Bronchial epithelial cell (primary cell): Measurements from ENCODE around the gene RNU6-1. TPM values are rescaled to one million over a fixed set of nuclear protein-coding genes. Genes with fewer than 3 reads are reported as not detected.

ENCODE experiments used
- DNase-seq: peaks from one replicate; pipeline ENCODE4 v3.0.0-alpha.2; 2010; ENCODE audit warnings: low read depth
- FAIRE-seq: peaks from 2 replicates; lab custom pipeline; 2011; peaks lifted over from hg19 to GRCh38; lab: Jason Lieb, UNC
- H3K27me3 ChIP-seq: 2 replicates; pipeline ENCODE4 v1.5.1; 2011; ENCODE audit warnings: low read length; ENCODE audit not compliant: control insufficient read depth, insufficient read depth
- H3K36me3 ChIP-seq: 2 replicates; pipeline ENCODE4 v1.5.1; 2011; ENCODE audit warnings: low read length; ENCODE audit not compliant: control insufficient read depth, insufficient read depth
- H3K4me3 ChIP-seq: 2 replicates; pipeline ENCODE4 v1.5.1; 2011; ENCODE audit warnings: mild to moderate bottlenecking, low read depth, low read length, control low read depth
- CTCF ChIP-seq: IDR thresholded peaks from 2 replicates; pipeline ENCODE4 v1.5.1; 2011; ENCODE audit warnings: mild to moderate bottlenecking, moderate library complexity, low read length, control low read depth, inconsistent platforms; ENCODE audit not compliant: insufficient read depth, severe bottlenecking
- total RNA-seq: library from RNA; depleted of rRNA; stranded (reverse); fragments of >200 nt; gene quantifications from 2 replicates; pipeline ENCODE4 v1.2.1, GENCODE V29; 2014

Gene RNU6-1
- total RNA-seq, 1 donor from 2014 or later: not detected

- Histone ChIP-seq H3K36me3 (no peaks in the 10 kb centered on the region), H3K4me3 (no peak overlapping the region)
Observed at GRCh38 chr15:67849538-67849937, 9.7 kb upstream of the RNU6-1 start.

GRCh38 chr15:67845974-67846373 is 6.1 kb upstream of the RNU6-1 start:
- FAIRE-seq (no peak), DNase-seq (no peak)
- H3K36me3 ChIP-seq: no peaks in the 10 kb centered on the region
- TF ChIP-seq CTCF: no peak
- no peak overlapping the region for H3K4me3 ChIP-seq
- no peaks in the 10 kb centered on the region for H3K27me3 ChIP-seq

More at GRCh38 chr15:67849538-67849937, 9.7 kb upstream of the RNU6-1 start:
- no peaks in the 10 kb centered on the region for H3K27me3 ChIP-seq
- DNase-seq (no peak), FAIRE-seq (no peak)
- TF ChIP-seq CTCF: no peak

- no peak for FAIRE-seq
- no peak for TF ChIP-seq CTCF
- no peaks in the 10 kb centered on the region for H3K27me3 ChIP-seq
- no peak for DNase-seq
- H3K36me3 ChIP-seq: no peaks in the 10 kb centered on the region
- no peak overlapping the region for H3K4me3 ChIP-seq
Observed at GRCh38 chr15:67843571-67844387, 3.9 kb upstream of the RNU6-1 start.

- no peak for TF ChIP-seq CTCF
- no peak overlapping the region for H3K4me3 ChIP-seq
- FAIRE-seq (no peak), DNase-seq (no peak)
- H3K27me3 ChIP-seq: no peaks in the 10 kb centered on the region
- no peaks in the 10 kb centered on the region for H3K36me3 ChIP-seq
Observed at GRCh38 chr15:67843092-67843501, 3.3 kb upstream of the RNU6-1 start.

GRCh38 chr15:67841513-67841762 is 1.6 kb upstream of the RNU6-1 start:
- Histone ChIP-seq H3K36me3 (no peaks in the 10 kb centered on the region), H3K4me3 (no peak overlapping the region), H3K27me3 (peaks cover 3% of the 10 kb centered on the region)
- FAIRE-seq: no peak
- no peak for TF ChIP-seq CTCF
- DNase-seq: no peak
